T-cell (primary cell): ENCODE measurements around the gene FAM184B. TPM values are rescaled to one million over a fixed set of nuclear protein-coding genes. Genes with fewer than 3 reads are reported as not detected.

Experiments used
- ATAC-seq, 4 experiments: fragments of 200-7000 bp in 3 of 4; fragments of 150-1000 bp in 1 of 4; cut with Tn5 transposase; replicated peaks in 1 of 4; 1 replicate in 3 of 4; 2 replicates in 1 of 4; pipeline ENCODE4 v1.10.0; 2021; ENCODE audit warnings: moderate library complexity in 3 of 4, mild to moderate bottlenecking in 2 of 4, moderate number of reproducible peaks in 1 of 4
- CTCF ChIA-PET, 2 donors: fragments of 300-600 bp; sonication (Branson Sonifier 250); formaldehyde crosslinking; loops; one replicate each; lab custom pipeline; 2022; ENCODE audit warnings: antibody characterized with exemption in 2 of 2; lab: Charles Lee
- POLR2A ChIA-PET, 2 donors: fragments of 300-600 bp; sonication (Branson Sonifier 250); formaldehyde crosslinking; loops; one replicate each; lab custom pipeline; 2022; ENCODE audit warnings: antibody characterized with exemption in 2 of 2; lab: Charles Lee
- DNase-seq, 35 experiments: peaks; one replicate each; pipeline versions ENCODE4 v3.0.0 to v3.0.0-alpha.2; 2013 to 2023
- H3K27ac ChIP-seq: one replicate; pipeline ENCODE4 v1.5.1; 2013; ENCODE audit warnings: low read length
- H3K27me3 ChIP-seq, 2 experiments: replicated peaks in 1 of 2; 1 replicate in 1 of 2; 2 replicates in 1 of 2; pipeline versions ENCODE4 v1.6.1 to v1.7.0; 2013; ENCODE audit warnings: low read length in 1 of 2, mixed read lengths in 1 of 2; ENCODE audit not compliant: control insufficient read depth in 2 of 2, insufficient read depth in 2 of 2; ENCODE audit errors: extremely low read depth in 1 of 2
- H3K36me3 ChIP-seq, 2 donors: 1 replicate in 1 of 2; 2 replicates in 1 of 2; pipeline versions ENCODE4 v1.6.1 to v1.7.0; 2013; ENCODE audit warnings: low read length in 1 of 2; ENCODE audit not compliant: control insufficient read depth in 2 of 2, insufficient read depth in 1 of 2; ENCODE audit errors: extremely low read depth in 1 of 2
- H3K4me1 ChIP-seq, 2 experiments: 1 replicate in 1 of 2; 2 replicates in 1 of 2; pipeline versions ENCODE4 v1.6.1 to v1.7.0; 2013; ENCODE audit warnings: low read length in 2 of 2, mixed read lengths in 1 of 2; ENCODE audit not compliant: insufficient read depth in 2 of 2, control insufficient read depth in 1 of 2; ENCODE audit errors: extremely low read depth in 1 of 2
- H3K4me3 ChIP-seq, 2 donors: 1 replicate in 1 of 2; 2 replicates in 1 of 2; pipeline versions ENCODE4 v1.5.1 to v1.7.0; 2013; ENCODE audit warnings: mild to moderate bottlenecking in 2 of 2, low read length in 1 of 2, moderate library complexity in 1 of 2; ENCODE audit not compliant: control insufficient read depth in 1 of 2; ENCODE audit errors: extremely low read depth in 1 of 2
- H3K9me3 ChIP-seq: 2 replicates; pipeline ENCODE4 v1.7.0; 2013
- H3K27ac Mint-ChIP-seq, 2 donors: one replicate each; pipeline ENCODE4 v1.8.0; 2020 to 2021; ENCODE audit warnings: mild to moderate bottlenecking in 2 of 2, mixed read lengths in 2 of 2
- H3K27me3 Mint-ChIP-seq, 2 donors: one replicate each; pipeline ENCODE4 v1.8.0; 2021 to 2022; ENCODE audit warnings: mixed read lengths in 2 of 2
- H3K36me3 Mint-ChIP-seq: one replicate; pipeline ENCODE4 v1.8.0; 2021; ENCODE audit warnings: mixed read lengths
- H3K4me1 Mint-ChIP-seq, 3 donors: one replicate each; pipeline ENCODE4 v1.8.0; 2020 to 2022; ENCODE audit warnings: mixed read lengths in 3 of 3, mild to moderate bottlenecking in 1 of 3
- H3K4me3 Mint-ChIP-seq, 3 donors: one replicate each; pipeline ENCODE4 v1.8.0; 2020 to 2022; ENCODE audit warnings: mild to moderate bottlenecking in 3 of 3, mixed read lengths in 3 of 3, moderate library complexity in 3 of 3
- H3K9me3 Mint-ChIP-seq, 3 donors: one replicate each; pipeline ENCODE4 v1.8.0; 2020 to 2022; ENCODE audit warnings: mixed read lengths in 3 of 3
- WGBS: methylation state at CpG from one replicate; pipeline ENCODE4 v1.1.5; 2013; ENCODE audit warnings: missing lambda C conversion rate; ENCODE audit not compliant: insufficient coverage; 5-methylcytosine and 5-hydroxymethylcytosine counted together
- total RNA-seq, 35 experiments: library from RNA in 6 of 35; stranded (reverse) in 6 of 35; fragments of 120-200 nt in 1 of 35; gene quantifications; one replicate each; pipeline versions ENCODE4 v1.2.1 to v1.2.4 and lab custom pipeline; 2013 to 2026

FAM184B gene
- total RNA-seq, 5 donors from 2014 or later (not counting 1 experiment from before 2014, with no cell fraction given): 0.03 to 0.09 (median 0.06) TPM; not detected in 2

GRCh38 chr4:17587094-17587822, 194.2 kb downstream of the FAM184B start:
- H3K4me3 Mint-ChIP-seq: no peak overlapping the region
- POLR2A ChIA-PET: no interaction called here
- no peak overlapping the region for H3K4me3 ChIP-seq
- H3K36me3 Mint-ChIP-seq: peaks cover 62% of the 10 kb centered on the region
- peaks cover 24 to 81% of the 10 kb centered on the region in 2 donors for H3K36me3 ChIP-seq
- H3K4me1 Mint-ChIP-seq: peaks cover 0 to 10% (median 7%) of the 10 kb centered on the region in 3 donors
- DNase-seq (no peak), ATAC-seq (no peak)
- H3K4me1 ChIP-seq: no peaks in the 10 kb centered on the region
- H3K9me3 ChIP-seq: no peaks in the 10 kb centered on the region
- H3K27me3 ChIP-seq: no peaks in the 10 kb centered on the region
- no peaks in the 10 kb centered on the region for H3K9me3 Mint-ChIP-seq
- H3K27me3 Mint-ChIP-seq: no peaks in the 10 kb centered on the region
- no peak overlapping the region for H3K27ac ChIP-seq
- no peak overlapping the region for H3K27ac Mint-ChIP-seq
- CTCF ChIA-PET: interaction anchor here in 1 of 2 donors (0.6 kb wide), 1 partner anchor 14 kb away, joined by 4 read pairs; no protein-coding TSS in a partner anchor
- WGBS: 93% methylated on average over 3 of the region's 9 CpGs

DNA sequence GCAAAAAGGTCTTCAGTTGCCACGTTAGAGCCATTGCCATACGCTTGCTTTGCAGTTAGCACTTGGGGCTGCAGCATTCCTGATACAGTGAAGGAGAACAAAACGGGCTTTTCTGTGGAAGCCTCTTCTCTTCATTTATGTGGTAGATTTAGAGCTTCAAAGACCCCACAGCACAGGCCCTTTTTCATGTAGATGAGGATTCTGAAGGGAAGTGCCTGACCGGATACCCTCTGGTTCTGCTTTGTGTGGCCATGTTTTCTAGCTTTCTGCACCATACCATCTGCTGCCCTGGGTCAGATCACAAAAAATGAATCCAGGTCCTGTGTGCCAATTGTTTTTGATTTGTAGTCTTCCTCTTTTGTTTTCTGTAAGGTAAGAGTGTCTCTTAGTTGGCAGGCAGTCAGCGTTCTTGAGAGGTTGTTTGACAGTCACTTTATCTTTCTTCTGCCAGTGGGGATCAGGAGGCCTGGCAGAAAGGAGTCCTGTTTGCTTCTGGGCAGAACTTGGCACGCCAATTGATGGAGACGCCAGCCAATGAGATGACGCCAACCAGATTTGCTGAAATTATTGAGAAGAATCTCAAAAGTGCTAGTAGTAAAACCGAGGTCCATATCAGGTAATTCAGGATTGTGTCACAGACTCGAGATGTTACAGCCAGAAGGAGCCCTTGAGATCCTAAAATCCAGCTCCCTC, 196.8 kb downstream of the FAM184B start:
- ATAC-seq (no peak), DNase-seq (no peak)
- peaks cover 26 to 82% of the 10 kb centered on the region in 2 donors for H3K36me3 ChIP-seq
- peaks cover 0 to 12% (median 11%) of the 10 kb centered on the region in 3 donors for H3K4me1 Mint-ChIP-seq
- ChIA-PET POLR2A (no interaction called here), CTCF (no interaction called here)
- peaks cover 61% of the 10 kb centered on the region for H3K36me3 Mint-ChIP-seq
- H3K9me3 Mint-ChIP-seq: no peaks in the 10 kb centered on the region
- WGBS: 97% methylated on average over 6 of the region's 10 CpGs
- H3K27me3 ChIP-seq: no peaks in the 10 kb centered on the region
- no peaks in the 10 kb centered on the region for H3K9me3 ChIP-seq
- no peak overlapping the region for H3K4me3 ChIP-seq
- no peaks in the 10 kb centered on the region for H3K27me3 Mint-ChIP-seq
- H3K27ac ChIP-seq: no peak overlapping the region
- no peak overlapping the region for H3K4me3 Mint-ChIP-seq
- H3K4me1 ChIP-seq: no peaks in the 10 kb centered on the region
- no peak overlapping the region for H3K27ac Mint-ChIP-seq

DNA sequence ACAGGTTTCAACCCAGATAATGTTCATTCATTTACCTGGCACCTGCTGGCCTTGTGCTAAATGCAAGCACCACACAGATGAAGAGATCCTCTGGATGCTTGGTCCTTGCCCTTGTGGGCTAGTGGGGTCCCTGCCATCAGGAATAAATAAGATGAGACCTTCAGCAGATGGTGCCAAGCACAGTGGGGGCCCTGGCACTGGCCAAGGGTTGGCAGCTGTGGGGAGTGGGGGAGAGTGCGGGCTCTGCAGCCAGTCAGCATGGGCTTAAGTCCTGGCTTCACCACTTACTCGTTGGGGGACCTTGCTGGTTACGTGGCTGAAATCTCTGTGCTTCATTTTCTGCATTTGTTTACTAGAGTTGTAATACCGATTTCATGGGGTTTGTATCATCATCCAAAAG, 197.5 kb downstream of the FAM184B start:
- H3K4me1 Mint-ChIP-seq: peaks cover 4 to 18% (median 17%) of the 10 kb centered on the region in 3 donors

GRCh38 chr4:17583276-17583675, 198.1 kb downstream of the FAM184B start:
- no peaks in the 10 kb centered on the region for H3K9me3 ChIP-seq
- ChIA-PET CTCF (interaction anchor here (0.5 to 1.5 kb wide), 3 partner anchors 31 to 238 kb away, joined by 3 to 6 read pairs (median 5); partner anchors contain the start of gene MED28 (in 1 of the 2)), POLR2A (interaction anchor here in 1 of 2 donors (0.9 to 1.5 kb wide), 2 partner anchors 23 to 31 kb away, joined by 3 to 4 read pairs; partner anchors contain the start of gene MED28)
- Mint-ChIP-seq H3K9me3 (no peaks in the 10 kb centered on the region), H3K27me3 (no peaks in the 10 kb centered on the region), H3K4me1 (peaks cover 11 to 25% (median 24%) of the 10 kb centered on the region in 3 donors), H3K4me3 (no peak overlapping the region), H3K36me3 (peaks cover 53% of the 10 kb centered on the region), H3K27ac (no peak overlapping the region)
- no peaks in the 10 kb centered on the region for H3K27me3 ChIP-seq
- 98% methylated on average over 9 of the region's 9 CpGs for WGBS
- peaks cover 19 to 69% of the 10 kb centered on the region in 2 donors for H3K36me3 ChIP-seq
- no peak for ATAC-seq
- peaks cover 5 to 11% of the 10 kb centered on the region in 2 experiments for H3K4me1 ChIP-seq
- no peak overlapping the region for H3K4me3 ChIP-seq
- no peak for DNase-seq
- H3K27ac ChIP-seq: no peak overlapping the region

More for the DNA sequence above, 197.5 kb downstream of the FAM184B start:
- H3K9me3 ChIP-seq: no peaks in the 10 kb centered on the region
- H3K27me3 ChIP-seq: no peaks in the 10 kb centered on the region
- no peak for ATAC-seq
- H3K27me3 Mint-ChIP-seq: no peaks in the 10 kb centered on the region
- POLR2A ChIA-PET: interaction anchor here (0.6 to 0.9 kb wide), 2 partner anchors 22 to 35 kb away, joined by 3 read pairs; no protein-coding TSS in a partner anchor
- H3K4me3 Mint-ChIP-seq: no peak overlapping the region
- H3K4me3 ChIP-seq: no peak overlapping the region
- H3K4me1 ChIP-seq: peaks cover 0 to 4% of the 10 kb centered on the region in 2 experiments
- H3K36me3 ChIP-seq: peaks cover 19 to 74% of the 10 kb centered on the region in 2 donors
- H3K27ac Mint-ChIP-seq: no peak overlapping the region
- no peaks in the 10 kb centered on the region for H3K9me3 Mint-ChIP-seq
- no peak for DNase-seq
- no peak overlapping the region for H3K27ac ChIP-seq
- 96% methylated on average over 4 of the region's 4 CpGs for WGBS
- CTCF ChIA-PET: no interaction called here
- H3K36me3 Mint-ChIP-seq: peaks cover 59% of the 10 kb centered on the region

DNA sequence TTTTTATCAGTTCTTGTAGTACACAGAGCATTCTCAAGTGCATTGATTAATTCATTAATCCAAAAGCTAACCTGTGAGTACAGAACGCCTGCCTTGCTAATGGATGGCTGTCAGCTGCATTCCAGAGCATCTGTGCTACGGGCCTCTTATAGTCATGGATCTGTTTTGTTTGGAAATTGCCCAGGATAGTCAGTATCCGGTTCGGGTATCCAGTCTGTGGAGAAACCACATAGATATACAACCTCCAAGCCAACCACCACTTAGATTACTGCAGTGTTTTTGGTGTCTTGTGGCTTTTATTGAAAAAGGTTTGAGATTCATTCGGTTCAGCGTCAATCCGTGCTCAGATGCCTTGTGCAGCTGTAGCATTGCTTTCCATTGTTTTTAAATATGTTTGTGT, 200.5 kb downstream of the FAM184B start:
- Histone ChIP-seq H3K27me3 (no peaks in the 10 kb centered on the region), H3K4me1 (peaks cover 9 to 26% of the 10 kb centered on the region in 2 experiments), H3K4me3 (no peak overlapping the region), H3K9me3 (no peaks in the 10 kb centered on the region), H3K27ac (no peak overlapping the region), H3K36me3 (peaks cover 19 to 53% of the 10 kb centered on the region in 2 donors)
- CTCF ChIA-PET: no interaction called here
- 100% methylated on average over 3 of the region's 7 CpGs for WGBS
- Mint-ChIP-seq H3K4me1 (peaks cover 27 to 30% (median 28%) of the 10 kb centered on the region in 3 donors), H3K27ac (peak overlapping the region in 1 of 2 donors; percentile 11), H3K9me3 (no peaks in the 10 kb centered on the region), H3K4me3 (no peak overlapping the region), H3K27me3 (no peaks in the 10 kb centered on the region), H3K36me3 (peaks cover 38% of the 10 kb centered on the region)
- DNase-seq: no peak
- POLR2A ChIA-PET: no interaction called here
- ATAC-seq: no peak
